Heart left ventricle (tissue), 13 donors: ENCODE measurements around the gene ZNF408.

Experiments used
- POLR2A ChIP-seq, 2 donors: fragments of 450-650 bp; IDR thresholded peaks; one replicate each; pipeline ENCODE4 v1.6.1; 2017; ENCODE audit warnings: antibody characterized with exemption in 2 of 2, mild to moderate bottlenecking in 2 of 2, moderate library complexity in 2 of 2
- TF ChIP-seq, protein P1 (sequence below), 12 donors: fragments of 200-600 bp; sonication (generic) in 4 of 12; IDR thresholded peaks; one replicate each; pipeline versions ENCODE4 v1.5.0 to v1.8.0; 2018 to 2022; ENCODE audit warnings: antibody characterized with exemption in 12 of 12, mild to moderate bottlenecking in 5 of 12
- donor health status: ischemic (EF 13 %, LVEDD 7.1; RV severe dilation, severe dysfunction).
- donor health status: DM: no; HTN: yes; CAD: no.
- donor health status: DM: no; HTN: no; CAD: no.
- donor health status: ischemic (EF 25% LVEDD 6.9; RV normal size, moderate dysfunction).
- donor health status: ischemic (EF 25% LVEDD 5.7; RV mildly dilated, moderate dysfunction).
- donor health status: ischemic (EF 35%, LVEDD 5.7; RV mildly dilated, moderate dysfunction).
- donor health status: nonischemic (EF 11% LVEDD 7.7; RV severe dilation, severe dysfunction).
- donor health status: DM: yes; HTN: yes; CAD: no.
- donor health status: PGD.
- donor health status: ischemic (EF 29% LVEDD 5.4; RV normal size, mild dysfunction).
- donor health status: nonischemic (EF 23%, LVEDD 6.1; RV moderate dilation, normal function).

DNA sequence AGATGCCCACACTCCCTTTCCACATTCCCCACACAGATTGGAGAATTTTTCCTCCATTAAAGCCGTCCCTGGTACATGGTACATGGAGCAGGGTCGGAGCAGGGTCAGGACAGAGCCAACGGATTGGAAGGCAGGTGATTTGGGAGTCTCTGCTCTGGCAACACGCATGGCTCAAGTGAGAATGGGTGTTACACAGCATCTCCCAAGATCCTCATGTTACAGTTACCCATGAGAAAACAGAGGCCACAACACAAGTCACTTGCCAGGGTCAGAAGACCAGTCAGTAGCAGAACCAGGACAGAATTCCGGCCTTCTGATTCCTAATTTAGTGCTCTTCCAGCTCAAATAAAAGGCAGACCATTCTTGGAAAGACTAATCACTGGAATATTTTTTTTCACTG is 10.5 kb downstream of the ZNF408 start:
- TF ChIP-seq, protein P1, sequence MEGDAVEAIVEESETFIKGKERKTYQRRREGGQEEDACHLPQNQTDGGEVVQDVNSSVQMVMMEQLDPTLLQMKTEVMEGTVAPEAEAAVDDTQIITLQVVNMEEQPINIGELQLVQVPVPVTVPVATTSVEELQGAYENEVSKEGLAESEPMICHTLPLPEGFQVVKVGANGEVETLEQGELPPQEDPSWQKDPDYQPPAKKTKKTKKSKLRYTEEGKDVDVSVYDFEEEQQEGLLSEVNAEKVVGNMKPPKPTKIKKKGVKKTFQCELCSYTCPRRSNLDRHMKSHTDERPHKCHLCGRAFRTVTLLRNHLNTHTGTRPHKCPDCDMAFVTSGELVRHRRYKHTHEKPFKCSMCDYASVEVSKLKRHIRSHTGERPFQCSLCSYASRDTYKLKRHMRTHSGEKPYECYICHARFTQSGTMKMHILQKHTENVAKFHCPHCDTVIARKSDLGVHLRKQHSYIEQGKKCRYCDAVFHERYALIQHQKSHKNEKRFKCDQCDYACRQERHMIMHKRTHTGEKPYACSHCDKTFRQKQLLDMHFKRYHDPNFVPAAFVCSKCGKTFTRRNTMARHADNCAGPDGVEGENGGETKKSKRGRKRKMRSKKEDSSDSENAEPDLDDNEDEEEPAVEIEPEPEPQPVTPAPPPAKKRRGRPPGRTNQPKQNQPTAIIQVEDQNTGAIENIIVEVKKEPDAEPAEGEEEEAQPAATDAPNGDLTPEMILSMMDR (IDR thresholded peaks at IDR 0.05): no peak
- TF ChIP-seq POLR2A (IDR thresholded peaks at IDR 0.05): no peak
